Adrenal gland (tissue), 12 donors: ENCODE results near the gene ELL2. TPM values are rescaled to one million over a fixed set of nuclear protein-coding genes. Genes with fewer than 3 reads are reported as not detected.
A peak's percentile ranks its signal among the peaks of the same experiment; 100 is the strongest.

Experiments
- DNase-seq, 7 donors: peaks; one replicate each; pipeline ENCODE4 v3.0.0-alpha.2; 2019 to 2020
- H3K27ac ChIP-seq, 5 donors: fragments of 200-600 bp; sonication (generic) in 4 of 5; 1 replicate in 3 of 5; 2 replicates in 2 of 5; pipeline versions ENCODE4 v1.5.1 to v1.8.0; 2016 to 2020; ENCODE audit warnings: mild to moderate bottlenecking in 1 of 5
- H3K27me3 ChIP-seq: fragments of 200-600 bp; 2 replicates; pipeline ENCODE4 v1.8.0; 2021
- H3K36me3 ChIP-seq, 2 donors: fragments of 200-600 bp; replicated peaks in 1 of 2; 1 replicate in 1 of 2; 2 replicates in 1 of 2; pipeline versions ENCODE4 v1.5.1 to v1.8.0; 2018 to 2022
- H3K4me1 ChIP-seq, 2 donors: fragments of 200-600 bp; replicated peaks in 1 of 2; 1 replicate in 1 of 2; 2 replicates in 1 of 2; pipeline versions ENCODE4 v1.5.1 to v1.8.0; 2018 to 2021
- H3K4me3 ChIP-seq, 4 donors: fragments of 200-600 bp; sonication (generic) in 3 of 4; one replicate each; pipeline ENCODE4 v1.5.1; 2016 to 2018
- H3K9me3 ChIP-seq, 3 donors: fragments of 200-600 bp; sonication (generic) in 1 of 3; replicated peaks in 1 of 3; 1 replicate in 2 of 3; 2 replicates in 1 of 3; pipeline versions ENCODE4 v1.5.1 to v1.8.0; 2016 to 2021
- POLR2A ChIP-seq, 2 donors: fragments of 450-650 bp; IDR thresholded peaks; one replicate each; pipeline ENCODE4 v1.6.1; 2017; ENCODE audit warnings: antibody characterized with exemption in 2 of 2, mild to moderate bottlenecking in 2 of 2, moderate library complexity in 1 of 2
- WGBS, 4 donors: extraction: QIAGEN DNeasy Blood & Tissue Kit in 2 of 4; methylation state at CpG; one replicate each; pipeline versions ENCODE4 v1.1.5 to v1.1.7; 2013 to 2017; 5-methylcytosine and 5-hydroxymethylcytosine counted together
- intact Hi-C, 2 donors: fragments of 100-400 bp; cut with DNase I; formaldehyde crosslinking; loops; one replicate each; pipeline versions ENCODE4 v1.14.1 to v1.15.0; 2022 to 2023
- polyA plus RNA-seq, 3 donors: library from polyadenylated mRNA; stranded (reverse); fragments of 200-250 nt in 2 of 3; fragments of 350-450 nt in 1 of 3; fragmentation: Illumina TruSeq in 1 of 3; extraction: RNeasy Lipid Tissue Mini Kit (QIAGEN cat#74804) in 1 of 3; gene quantifications; one replicate each; pipeline ENCODE4 v1.2.3, GENCODE V29; 2013 to 2014
- total RNA-seq, 9 donors: library from RNA; depleted of rRNA in 4 of 9; stranded (reverse); fragments of >200 nt in 4 of 9; fragments of 120-200 nt in 1 of 9; fragmentation: NEBNext Ultra II Directional in 1 of 9; extraction: Animal tissue kit (Norgen Biotek cat#: 25700) in 1 of 9; gene quantifications; one replicate each; pipeline versions ENCODE4 v1.1.0 to v1.2.4, GENCODE V29; 2013 to 2023
- TF ChIP-seq, protein P1 (sequence below), 6 experiments: fragments of 450-650 bp in 4 of 6; fragments of 200-600 bp in 2 of 6; sonication (generic) in 1 of 6; IDR thresholded peaks; 1 replicate in 5 of 6; 2 replicates in 1 of 6; pipeline versions ENCODE4 v1.5.1 to v1.8.0; 2016 to 2021; ENCODE audit warnings: antibody characterized with exemption in 6 of 6, mild to moderate bottlenecking in 2 of 6, moderate library complexity in 1 of 6
- donor health status: healthy with polysubstance abuse.
- donor health status: Bipolar disorder and iron deficiency.
- donor health status: DM: yes; HTN: yes; CAD: no.
- donor health status: DM: no; HTN: no; CAD: no.
- donor health status: DM: no; HTN: no; CAD: no.
- donor health status: DM: yes; HTN: yes; CAD: no.

Gene ELL2
- total and polyA plus RNA-seq, 12 donors = 3.4 to 27.5 (median 14.5) TPM

DNA sequence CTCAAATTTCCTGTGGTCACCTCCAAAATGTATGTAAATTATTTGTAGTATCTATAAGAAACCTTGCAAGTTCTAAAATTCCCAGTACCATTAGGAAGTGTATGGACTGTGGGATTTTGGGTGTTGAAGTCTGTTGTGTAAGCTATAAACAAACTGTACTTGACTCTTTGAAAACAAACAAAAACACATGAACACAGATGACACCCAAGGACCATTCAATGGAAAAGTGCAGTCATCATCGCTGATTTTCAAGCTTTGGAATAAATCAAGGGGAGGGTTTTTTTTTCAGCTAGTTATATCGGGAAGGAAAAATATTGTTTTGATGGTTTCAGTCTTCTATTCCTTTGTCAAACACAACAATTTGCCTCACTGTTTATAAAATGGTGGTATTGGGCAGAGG lies 49.6 kb downstream of the ELL2 start:
- TF ChIP-seq, protein P1, sequence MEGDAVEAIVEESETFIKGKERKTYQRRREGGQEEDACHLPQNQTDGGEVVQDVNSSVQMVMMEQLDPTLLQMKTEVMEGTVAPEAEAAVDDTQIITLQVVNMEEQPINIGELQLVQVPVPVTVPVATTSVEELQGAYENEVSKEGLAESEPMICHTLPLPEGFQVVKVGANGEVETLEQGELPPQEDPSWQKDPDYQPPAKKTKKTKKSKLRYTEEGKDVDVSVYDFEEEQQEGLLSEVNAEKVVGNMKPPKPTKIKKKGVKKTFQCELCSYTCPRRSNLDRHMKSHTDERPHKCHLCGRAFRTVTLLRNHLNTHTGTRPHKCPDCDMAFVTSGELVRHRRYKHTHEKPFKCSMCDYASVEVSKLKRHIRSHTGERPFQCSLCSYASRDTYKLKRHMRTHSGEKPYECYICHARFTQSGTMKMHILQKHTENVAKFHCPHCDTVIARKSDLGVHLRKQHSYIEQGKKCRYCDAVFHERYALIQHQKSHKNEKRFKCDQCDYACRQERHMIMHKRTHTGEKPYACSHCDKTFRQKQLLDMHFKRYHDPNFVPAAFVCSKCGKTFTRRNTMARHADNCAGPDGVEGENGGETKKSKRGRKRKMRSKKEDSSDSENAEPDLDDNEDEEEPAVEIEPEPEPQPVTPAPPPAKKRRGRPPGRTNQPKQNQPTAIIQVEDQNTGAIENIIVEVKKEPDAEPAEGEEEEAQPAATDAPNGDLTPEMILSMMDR (IDR thresholded peaks at IDR 0.05) = no peak
- no peak for TF ChIP-seq POLR2A (IDR thresholded peaks at IDR 0.05)
- 55 to 72% (median 62%) methylated on average over 2 of the region's 2 CpGs for WGBS, 4 donors
- intact Hi-C loops = no loop called here
- H3K4me1 ChIP-seq = peaks cover 0 to 12% of the 10 kb centered on the region in 2 donors
- no peaks in the 10 kb centered on the region for H3K9me3 ChIP-seq
- peak overlapping the region in 2 of 5 donors; percentile 29 to 54 for H3K27ac ChIP-seq
- no peaks in the 10 kb centered on the region for H3K27me3 ChIP-seq
- DNase-seq = peak in 1 of 7 donors; percentile 24
- H3K4me3 ChIP-seq = no peak overlapping the region
- no peaks in the 10 kb centered on the region for H3K36me3 ChIP-seq

DNA sequence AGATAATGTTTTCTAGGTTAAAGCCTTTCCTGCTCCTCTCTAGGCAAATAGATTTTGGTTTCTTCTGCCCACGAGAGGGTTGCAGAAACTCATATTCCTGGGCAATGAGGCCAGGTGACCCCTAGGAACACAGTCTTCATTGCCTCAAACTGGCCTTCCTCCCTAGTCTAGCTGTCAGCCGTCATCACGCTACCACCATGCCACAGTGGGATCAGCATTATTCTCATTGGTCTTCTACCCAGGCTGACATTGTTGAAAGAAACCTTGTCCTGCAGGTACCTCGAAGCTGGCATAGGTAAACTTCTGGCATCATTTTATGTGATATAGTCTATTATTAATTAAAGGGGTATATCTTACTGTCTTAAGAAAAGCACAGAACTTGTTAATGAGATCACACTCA lies 51.1 kb downstream of the ELL2 start:
- intact Hi-C loops = no loop called here
- H3K4me3 ChIP-seq = no peak overlapping the region
- no peaks in the 10 kb centered on the region for H3K36me3 ChIP-seq
- H3K9me3 ChIP-seq = no peaks in the 10 kb centered on the region
- no peak overlapping the region for H3K27ac ChIP-seq
- WGBS, 4 donors = 94 to 99% (median 95%) methylated on average over 4 of the region's 4 CpGs
- H3K27me3 ChIP-seq = no peaks in the 10 kb centered on the region
- TF ChIP-seq, protein P1 (IDR thresholded peaks at IDR 0.05) = no peak
- no peak for TF ChIP-seq POLR2A (IDR thresholded peaks at IDR 0.05)
- DNase-seq = no peak
- peaks cover 0 to 3% of the 10 kb centered on the region in 2 donors for H3K4me1 ChIP-seq

DNA sequence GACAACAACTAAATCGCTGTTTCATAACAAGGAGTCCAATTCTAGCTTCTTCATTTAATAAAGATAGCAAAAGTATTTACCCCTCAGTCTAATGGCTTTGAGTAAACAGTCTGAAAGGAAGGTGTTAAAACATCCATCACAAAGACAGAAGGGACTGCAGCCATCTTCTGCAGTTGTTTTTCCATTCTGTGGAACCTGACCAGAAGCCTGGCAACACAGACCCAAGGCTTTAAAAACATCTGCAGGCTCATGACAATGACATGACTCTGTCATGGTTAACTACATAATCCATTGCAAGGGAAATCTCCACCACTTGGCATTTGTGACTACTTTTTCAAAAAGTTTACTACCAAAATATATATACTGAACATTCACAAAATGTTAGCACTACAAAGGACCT lies 51.9 kb downstream of the ELL2 start:
- DNase-seq = no peak
- Histone ChIP-seq H3K27ac (no peak overlapping the region), H3K9me3 (no peaks in the 10 kb centered on the region), H3K27me3 (no peaks in the 10 kb centered on the region), H3K4me3 (no peak overlapping the region), H3K4me1 (peaks cover 0 to 3% of the 10 kb centered on the region in 2 donors), H3K36me3 (no peaks in the 10 kb centered on the region)
- TF ChIP-seq, protein P1 (IDR thresholded peaks at IDR 0.05) = no peak
- no peak for TF ChIP-seq POLR2A (IDR thresholded peaks at IDR 0.05)
- intact Hi-C loops = no loop called here
- WGBS, 4 donors = 89 to 96% (median 93%) methylated on average over 1 of the region's 1 CpG

DNA sequence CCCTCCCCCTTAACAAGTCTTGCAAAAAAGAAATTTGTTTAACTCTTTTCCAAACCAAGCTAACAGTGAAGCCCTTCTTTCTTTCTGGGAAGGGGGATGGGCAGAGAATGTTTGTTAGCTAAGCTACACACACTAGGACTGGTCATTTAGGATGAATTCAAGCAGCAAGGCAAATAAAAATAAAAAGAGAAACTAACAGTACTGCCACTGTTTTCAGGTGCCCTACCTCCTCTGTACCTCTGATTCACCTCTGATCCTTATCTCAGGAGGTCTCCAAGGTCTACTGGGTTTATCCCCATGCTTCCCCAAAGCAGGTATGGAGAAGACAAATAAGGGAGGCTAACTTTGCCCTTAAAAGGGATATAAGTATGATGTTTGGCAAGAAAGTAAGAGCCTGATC lies 52.9 kb downstream of the ELL2 start:
- Histone ChIP-seq H3K27ac (no peak overlapping the region), H3K4me3 (no peak overlapping the region), H3K36me3 (no peaks in the 10 kb centered on the region), H3K4me1 (peaks cover 0 to 3% of the 10 kb centered on the region in 2 donors), H3K27me3 (no peaks in the 10 kb centered on the region), H3K9me3 (no peaks in the 10 kb centered on the region)
- no peak for TF ChIP-seq POLR2A (IDR thresholded peaks at IDR 0.05)
- TF ChIP-seq, protein P1 (IDR thresholded peaks at IDR 0.05) = no peak
- no peak for DNase-seq
- intact Hi-C loops = no loop called here
